Stimulated activated CD8-positive, alpha-beta memory T cell treated with anti-CD3 and anti-CD28 coated beads, Interleukin-4, amount 100 ng/mL, for 48 hours (primary cell): ENCODE results near the gene FBXO42.
"Not testable (repeated sequence)": the region's sequence is repeated elsewhere in the genome, so short reads cannot be mapped to it uniquely, and the experiment has no call there.

Source experiments
- DNase-seq: peaks from one replicate; pipeline ENCODE4 v3.0.0-alpha.2; 2020

The FBXO42 gene

GRCh38 chr1:16215882-16216753 is 136.2 kb downstream of the FBXO42 start:
- DNase-seq = peak; percentile 82

GRCh38 chr1:16215240-16215639 is 137.0 kb downstream of the FBXO42 start:
- DNase-seq = not testable (repeated sequence)

GRCh38 chr1:16213544-16213943 is 138.7 kb downstream of the FBXO42 start:
- not testable (repeated sequence) for DNase-seq

- no peak for DNase-seq
These were observed 139.3 kb downstream of the FBXO42 start for GRCh38 chr1:16213013-16213412.

GRCh38 chr1:16212251-16212961 is 139.9 kb downstream of the FBXO42 start, which contains the start of gene ARHGEF19:
Gene ARHGEF19 (minus strand): TSS chr1:16212652. CDS start chr1:16209054, 3,598 bp downstream.
- DNase-seq = no peak

- DNase-seq = no peak
These were observed 140.5 kb downstream of the FBXO42 start for GRCh38 chr1:16211824-16212223.

- DNase-seq = no peak
These were observed 141.7 kb downstream of the FBXO42 start for GRCh38 chr1:16210581-16210980.

GRCh38 chr1:16209847-16210407 is 142.4 kb downstream of the FBXO42 start:
- no peak for DNase-seq

- DNase-seq = no peak
These were observed 143.0 kb downstream of the FBXO42 start for GRCh38 chr1:16209132-16209846.

- no peak for DNase-seq
These were observed 143.9 kb downstream of the FBXO42 start for GRCh38 chr1:16208270-16208987.

- no peak for DNase-seq
These were observed 144.7 kb downstream of the FBXO42 start for GRCh38 chr1:16207318-16208269.

GRCh38 chr1:16206547-16207317 is 145.5 kb downstream of the FBXO42 start:
- peak; percentile 95 for DNase-seq

GRCh38 chr1:16205891-16206546 is 146.3 kb downstream of the FBXO42 start:
- DNase-seq = no peak

GRCh38 chr1:16205334-16205671 is 147.0 kb downstream of the FBXO42 start:
- no peak for DNase-seq

- DNase-seq = peak; percentile 57
These were observed 147.5 kb downstream of the FBXO42 start for GRCh38 chr1:16204634-16205333.

GRCh38 chr1:16204216-16204615 is 148.1 kb downstream of the FBXO42 start:
- DNase-seq = no peak

- no peak for DNase-seq
These were observed 148.7 kb downstream of the FBXO42 start for GRCh38 chr1:16203550-16203949.

- no peak for DNase-seq
These were observed 149.7 kb downstream of the FBXO42 start for GRCh38 chr1:16202281-16203210.
